Liver (tissue), 9 donors: Measurements from ENCODE around the gene TCF19. TPM values are rescaled to one million over a fixed set of nuclear protein-coding genes. Genes with fewer than 3 reads are reported as not detected.

Experiments
- DNase-seq: peaks from one replicate; pipeline ENCODE4 v3.0.0-alpha.2; 2017; ENCODE audit warnings: low spot score
- H3K27ac ChIP-seq, 2 donors: one replicate each; pipeline ENCODE4 v1.7.0; 2013; ENCODE audit warnings: inconsistent platforms in 2 of 2, low read length in 2 of 2, control low read depth in 1 of 2, low read depth in 1 of 2, mild to moderate bottlenecking in 1 of 2
- H3K27me3 ChIP-seq, 4 donors: one replicate each; pipeline versions ENCODE4 v1.6.1 to v1.7.0; 2013; ENCODE audit warnings: low read length in 3 of 4, inconsistent platforms in 1 of 4, mild to moderate bottlenecking in 1 of 4, moderate library complexity in 1 of 4; ENCODE audit not compliant: control insufficient read depth in 4 of 4, insufficient read depth in 4 of 4
- H3K36me3 ChIP-seq, 4 donors: one replicate each; pipeline versions ENCODE4 v1.6.1 to v1.7.0; 2013; ENCODE audit warnings: low read length in 3 of 4, mild to moderate bottlenecking in 3 of 4, low read depth in 1 of 4, moderate library complexity in 1 of 4; ENCODE audit not compliant: control insufficient read depth in 4 of 4, insufficient read depth in 3 of 4
- H3K4me1 ChIP-seq, 4 donors: one replicate each; pipeline versions ENCODE4 v1.6.1 to v1.7.0; 2013; ENCODE audit warnings: low read length in 3 of 4, mild to moderate bottlenecking in 3 of 4, moderate library complexity in 1 of 4; ENCODE audit not compliant: control insufficient read depth in 4 of 4, insufficient read depth in 4 of 4
- H3K4me3 ChIP-seq, 3 donors: one replicate each; pipeline versions ENCODE4 v1.6.1 to v1.7.0; 2013; ENCODE audit warnings: low read length in 3 of 3, control low read depth in 1 of 3, low read depth in 1 of 3, mild to moderate bottlenecking in 1 of 3
- H3K9ac ChIP-seq, 2 donors: one replicate each; pipeline ENCODE4 v1.7.0; 2013; ENCODE audit warnings: low read length in 2 of 2, mild to moderate bottlenecking in 2 of 2, moderate library complexity in 2 of 2, control low read depth in 1 of 2, low read depth in 1 of 2
- H3K9me3 ChIP-seq, 4 donors: one replicate each; pipeline versions ENCODE4 v1.6.1 to v1.7.0; 2013; ENCODE audit warnings: low read length in 3 of 4; ENCODE audit not compliant: control insufficient read depth in 4 of 4
- ATF3 ChIP-seq: IDR thresholded peaks from 2 replicates; pipeline ENCODE4 v1.6.1; 2016; ENCODE audit warnings: antibody characterized with exemption
- EGR1 ChIP-seq, 2 donors: IDR thresholded peaks; 2 replicates each; pipeline ENCODE4 v1.6.1; 2016 to 2018; ENCODE audit warnings: antibody characterized with exemption in 2 of 2, low read depth in 2 of 2
- FOXA1 ChIP-seq: IDR thresholded peaks from 2 replicates; pipeline ENCODE4 v1.6.1; 2016; ENCODE audit warnings: antibody characterized with exemption
- FOXA2 ChIP-seq: IDR thresholded peaks from 2 replicates; pipeline ENCODE4 v1.6.1; 2016; ENCODE audit warnings: antibody characterized with exemption
- GABPA ChIP-seq, 2 donors: IDR thresholded peaks in 1 of 2; conservative IDR thresholded peaks in 1 of 2; 2 replicates each; pipeline ENCODE4 v1.6.1; 2016; ENCODE audit warnings: antibody characterized with exemption in 2 of 2, mild to moderate bottlenecking in 1 of 2, moderate library complexity in 1 of 2
- HNF4A ChIP-seq, 2 donors: conservative IDR thresholded peaks; 2 replicates each; pipeline ENCODE4 v1.6.1; 2016; ENCODE audit warnings: antibody characterized with exemption in 2 of 2, mild to moderate bottlenecking in 2 of 2
- HNF4G ChIP-seq: IDR thresholded peaks from 2 replicates; pipeline ENCODE4 v1.6.1; 2016; ENCODE audit warnings: antibody characterized with exemption
- JUND ChIP-seq, 2 donors: IDR thresholded peaks; 2 replicates each; pipeline ENCODE4 v1.6.1; 2016; ENCODE audit warnings: antibody characterized with exemption in 2 of 2
- NR2F2 ChIP-seq: IDR thresholded peaks from 2 replicates; pipeline ENCODE4 v1.6.1; 2016; ENCODE audit warnings: antibody characterized with exemption
- RAD21 ChIP-seq, 2 donors: IDR thresholded peaks; 2 replicates each; pipeline ENCODE4 v1.6.1; 2016; ENCODE audit warnings: antibody characterized with exemption in 2 of 2, mild to moderate bottlenecking in 2 of 2
- RXRA ChIP-seq, 2 donors: IDR thresholded peaks; 2 replicates each; pipeline ENCODE4 v1.6.1; 2017 to 2018; ENCODE audit warnings: antibody characterized with exemption in 2 of 2, mild to moderate bottlenecking in 1 of 2
- SP1 ChIP-seq: IDR thresholded peaks from 2 replicates; pipeline ENCODE4 v1.6.1; 2018; ENCODE audit warnings: antibody characterized with exemption, mild to moderate bottlenecking
- TAF1 ChIP-seq: conservative IDR thresholded peaks from 2 replicates; pipeline ENCODE4 v1.6.1; 2016; ENCODE audit warnings: antibody characterized with exemption, mild to moderate bottlenecking
- YY1 ChIP-seq: IDR thresholded peaks from 2 replicates; pipeline ENCODE4 v1.6.1; 2016; ENCODE audit warnings: antibody characterized with exemption, mild to moderate bottlenecking
- ZBTB33 ChIP-seq: IDR thresholded peaks from 2 replicates; pipeline ENCODE4 v1.6.1; 2016; ENCODE audit warnings: antibody characterized with exemption
- WGBS: extraction: QIAGEN DNeasy Blood & Tissue Kit; methylation state at CpG from one replicate; pipeline ENCODE4 v1.1.7; 2013; 5-methylcytosine and 5-hydroxymethylcytosine counted together
- polyA plus RNA-seq, 2 donors: library from polyadenylated mRNA; stranded (reverse) in 1 of 2; unstranded in 1 of 2; fragments of 200-250 nt in 1 of 2; fragments of >200 nt in 1 of 2; fragmentation: Nextera tagmentation in 1 of 2; extraction: Ambion mirVana in 1 of 2; gene quantifications; one replicate each; pipeline versions ENCODE4 v1.2.1 to v1.2.3, GENCODE V29; 2013 to 2015
- total RNA-seq, 2 donors: library from RNA; depleted of rRNA; stranded (reverse); fragments of >200 nt; gene quantifications; one replicate each; pipeline ENCODE4 v1.2.3, GENCODE V29; 2014
- TF ChIP-seq, protein P1 (sequence below): IDR thresholded peaks from 2 replicates; pipeline ENCODE4 v1.6.1; 2016; ENCODE audit warnings: antibody characterized with exemption, mild to moderate bottlenecking
- TF ChIP-seq, protein P2 (sequence below): IDR thresholded peaks from 2 replicates; pipeline ENCODE4 v1.6.1; 2016; ENCODE audit warnings: antibody characterized with exemption
- TF ChIP-seq, protein P3 (sequence below): fragments of 150-350 bp; IDR thresholded peaks from 2 replicates; pipeline ENCODE4 v1.5.1; 2017; ENCODE audit warnings: improper control_type of control experiment, low read depth, low read length; ENCODE audit not compliant: missing input control
- donor health status: healthy.
- donor health status: healthy.
- donor health status: healthy.
- donor health status: healthy.
- donor health status: healthy.

TCF19 gene, protein sequence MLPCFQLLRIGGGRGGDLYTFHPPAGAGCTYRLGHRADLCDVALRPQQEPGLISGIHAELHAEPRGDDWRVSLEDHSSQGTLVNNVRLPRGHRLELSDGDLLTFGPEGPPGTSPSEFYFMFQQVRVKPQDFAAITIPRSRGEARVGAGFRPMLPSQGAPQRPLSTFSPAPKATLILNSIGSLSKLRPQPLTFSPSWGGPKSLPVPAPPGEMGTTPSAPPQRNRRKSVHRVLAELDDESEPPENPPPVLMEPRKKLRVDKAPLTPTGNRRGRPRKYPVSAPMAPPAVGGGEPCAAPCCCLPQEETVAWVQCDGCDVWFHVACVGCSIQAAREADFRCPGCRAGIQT
- 10 to 100 TPM in 1 of 2 donors, under 1 TPM in 1; 0.67 to 16.8 TPM for total RNA-seq
- 1 to 10 TPM in 1 of 2 donors, under 1 TPM in 1; 0.63 to 3.4 TPM for polyA plus RNA-seq

- peaks cover 0 to 7% (median 3%) of the 10 kb centered on the region in 4 donors for H3K36me3 ChIP-seq
- no peaks in the 10 kb centered on the region for H3K27me3 ChIP-seq
- H3K27ac ChIP-seq, result peak within 1 kb of the TSS; percentile 15 to 51
- no peaks in the 10 kb centered on the region for H3K9me3 ChIP-seq
- TF ChIP-seq ATF3, result no peak
- peak in 1 of 2 donors; percentile 35 for TF ChIP-seq RXRA (IDR thresholded peaks at IDR 0.05)
- TF ChIP-seq HNF4G, result no peak
- TF ChIP-seq HNF4A (conservative IDR thresholded peaks at IDR 0.05), result peak; percentile 42 to 50
- TF ChIP-seq, protein P1, sequence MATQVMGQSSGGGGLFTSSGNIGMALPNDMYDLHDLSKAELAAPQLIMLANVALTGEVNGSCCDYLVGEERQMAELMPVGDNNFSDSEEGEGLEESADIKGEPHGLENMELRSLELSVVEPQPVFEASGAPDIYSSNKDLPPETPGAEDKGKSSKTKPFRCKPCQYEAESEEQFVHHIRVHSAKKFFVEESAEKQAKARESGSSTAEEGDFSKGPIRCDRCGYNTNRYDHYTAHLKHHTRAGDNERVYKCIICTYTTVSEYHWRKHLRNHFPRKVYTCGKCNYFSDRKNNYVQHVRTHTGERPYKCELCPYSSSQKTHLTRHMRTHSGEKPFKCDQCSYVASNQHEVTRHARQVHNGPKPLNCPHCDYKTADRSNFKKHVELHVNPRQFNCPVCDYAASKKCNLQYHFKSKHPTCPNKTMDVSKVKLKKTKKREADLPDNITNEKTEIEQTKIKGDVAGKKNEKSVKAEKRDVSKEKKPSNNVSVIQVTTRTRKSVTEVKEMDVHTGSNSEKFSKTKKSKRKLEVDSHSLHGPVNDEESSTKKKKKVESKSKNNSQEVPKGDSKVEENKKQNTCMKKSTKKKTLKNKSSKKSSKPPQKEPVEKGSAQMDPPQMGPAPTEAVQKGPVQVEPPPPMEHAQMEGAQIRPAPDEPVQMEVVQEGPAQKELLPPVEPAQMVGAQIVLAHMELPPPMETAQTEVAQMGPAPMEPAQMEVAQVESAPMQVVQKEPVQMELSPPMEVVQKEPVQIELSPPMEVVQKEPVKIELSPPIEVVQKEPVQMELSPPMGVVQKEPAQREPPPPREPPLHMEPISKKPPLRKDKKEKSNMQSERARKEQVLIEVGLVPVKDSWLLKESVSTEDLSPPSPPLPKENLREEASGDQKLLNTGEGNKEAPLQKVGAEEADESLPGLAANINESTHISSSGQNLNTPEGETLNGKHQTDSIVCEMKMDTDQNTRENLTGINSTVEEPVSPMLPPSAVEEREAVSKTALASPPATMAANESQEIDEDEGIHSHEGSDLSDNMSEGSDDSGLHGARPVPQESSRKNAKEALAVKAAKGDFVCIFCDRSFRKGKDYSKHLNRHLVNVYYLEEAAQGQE, result no peak
- no peak for TF ChIP-seq RAD21 (IDR thresholded peaks at IDR 0.05)
- TF ChIP-seq FOXA1, result no peak
- TF ChIP-seq JUND (IDR thresholded peaks at IDR 0.05), result no peak
- no peak for TF ChIP-seq TAF1
- peak; percentile 96 for TF ChIP-seq SP1
- peak; percentile 65 for TF ChIP-seq YY1
- peak; percentile 84 to 85 for TF ChIP-seq EGR1 (IDR thresholded peaks at IDR 0.05; ENCODE audit: low read depth in 2 of 2)
- TF ChIP-seq ZBTB33, result no peak
- TF ChIP-seq, protein P2, sequence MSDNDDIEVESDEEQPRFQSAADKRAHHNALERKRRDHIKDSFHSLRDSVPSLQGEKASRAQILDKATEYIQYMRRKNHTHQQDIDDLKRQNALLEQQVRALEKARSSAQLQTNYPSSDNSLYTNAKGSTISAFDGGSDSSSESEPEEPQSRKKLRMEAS, result no peak
- TF ChIP-seq, protein P3, sequence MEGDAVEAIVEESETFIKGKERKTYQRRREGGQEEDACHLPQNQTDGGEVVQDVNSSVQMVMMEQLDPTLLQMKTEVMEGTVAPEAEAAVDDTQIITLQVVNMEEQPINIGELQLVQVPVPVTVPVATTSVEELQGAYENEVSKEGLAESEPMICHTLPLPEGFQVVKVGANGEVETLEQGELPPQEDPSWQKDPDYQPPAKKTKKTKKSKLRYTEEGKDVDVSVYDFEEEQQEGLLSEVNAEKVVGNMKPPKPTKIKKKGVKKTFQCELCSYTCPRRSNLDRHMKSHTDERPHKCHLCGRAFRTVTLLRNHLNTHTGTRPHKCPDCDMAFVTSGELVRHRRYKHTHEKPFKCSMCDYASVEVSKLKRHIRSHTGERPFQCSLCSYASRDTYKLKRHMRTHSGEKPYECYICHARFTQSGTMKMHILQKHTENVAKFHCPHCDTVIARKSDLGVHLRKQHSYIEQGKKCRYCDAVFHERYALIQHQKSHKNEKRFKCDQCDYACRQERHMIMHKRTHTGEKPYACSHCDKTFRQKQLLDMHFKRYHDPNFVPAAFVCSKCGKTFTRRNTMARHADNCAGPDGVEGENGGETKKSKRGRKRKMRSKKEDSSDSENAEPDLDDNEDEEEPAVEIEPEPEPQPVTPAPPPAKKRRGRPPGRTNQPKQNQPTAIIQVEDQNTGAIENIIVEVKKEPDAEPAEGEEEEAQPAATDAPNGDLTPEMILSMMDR, result no peak
- no peak for TF ChIP-seq GABPA (IDR thresholded peaks at IDR 0.05 in 1 of 2, conservative IDR thresholded peaks at IDR 0.05 in 1 of 2)
- TF ChIP-seq NR2F2, result no peak
- TF ChIP-seq FOXA2, result no peak
- peak within 1 kb of the TSS; percentile 42 to 64 for H3K9ac ChIP-seq
- peak within 1 kb of the TSS; percentile 66 to 77 (median 74) for H3K4me3 ChIP-seq
- H3K4me1 ChIP-seq, result peaks cover 3 to 14% (median 11%) of the 10 kb centered on the region in 4 donors
- WGBS, result under 1% methylated on average over 65 of the region's 65 CpGs
- DNase-seq, result peak; percentile 97
These were observed at the start of gene TCF19 for GRCh38 chr6:31158140-31158862. Gene TCF19, plus strand, starts transcription at chr6:31158589. Its CDS starts 881 bp downstream, at chr6:31159470.
